ENCODE results near the gene ABLIM3.
"Not testable (repeated sequence)": the region's sequence is repeated elsewhere in the genome, so short reads cannot be mapped to it uniquely, and the experiment has no call there.

The ABLIM3 gene

GRCh38 chr5:149160291-149160787, 19.0 kb downstream of the ABLIM3 start:
- DNase-seq = no peak

GRCh38 chr5:149161026-149161687, 19.9 kb downstream of the ABLIM3 start:
- DNase-seq = no peak

GRCh38 chr5:149161850-149162249, 20.6 kb downstream of the ABLIM3 start:
- DNase-seq = no peak

DNA sequence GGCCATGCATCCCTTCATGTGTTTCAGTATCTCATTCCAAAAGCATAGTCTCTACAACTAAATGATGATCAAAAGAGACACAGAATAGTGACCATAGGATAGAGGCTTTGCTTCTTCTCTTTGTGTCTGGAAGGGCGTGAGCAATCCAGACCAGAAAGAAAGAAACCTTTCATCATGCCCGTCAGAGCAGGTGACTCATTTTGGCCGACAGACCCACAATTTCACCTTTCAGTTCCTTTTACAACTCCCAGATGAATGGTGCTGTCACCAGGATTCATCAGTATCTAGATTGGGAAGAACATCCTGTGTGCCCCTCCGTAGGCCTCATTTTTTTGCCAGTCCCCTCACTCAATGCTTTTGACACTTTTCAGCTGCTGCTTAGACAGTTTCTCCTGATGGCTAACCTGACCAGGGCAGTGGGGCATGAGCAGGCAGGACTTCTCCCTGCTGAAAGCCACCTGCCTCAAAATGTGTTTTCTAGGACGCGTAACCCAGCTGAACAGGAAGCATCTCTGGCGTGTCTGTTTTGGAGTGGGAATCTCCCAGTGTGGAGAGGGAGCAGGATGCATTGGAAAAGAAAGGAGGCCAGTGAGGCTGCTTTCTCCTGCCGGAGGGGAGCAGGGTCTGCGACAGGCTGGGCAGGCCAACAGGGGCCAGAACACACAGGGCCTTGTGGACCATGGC, 21.2 kb downstream of the ABLIM3 start:
- no peak for DNase-seq

- no peak for DNase-seq
These were observed 23.4 kb downstream of the ABLIM3 start for GRCh38 chr5:149164731-149165130.

GRCh38 chr5:149166128-149166527, 24.8 kb downstream of the ABLIM3 start:
- DNase-seq = no peak

- DNase-seq = no peak
These were observed 25.4 kb downstream of the ABLIM3 start for GRCh38 chr5:149166591-149167100.

GRCh38 chr5:149168276-149168906, 27.1 kb downstream of the ABLIM3 start:
- DNase-seq = no peak

GRCh38 chr5:149170299-149170698, 29.0 kb downstream of the ABLIM3 start:
- DNase-seq = no peak

DNA sequence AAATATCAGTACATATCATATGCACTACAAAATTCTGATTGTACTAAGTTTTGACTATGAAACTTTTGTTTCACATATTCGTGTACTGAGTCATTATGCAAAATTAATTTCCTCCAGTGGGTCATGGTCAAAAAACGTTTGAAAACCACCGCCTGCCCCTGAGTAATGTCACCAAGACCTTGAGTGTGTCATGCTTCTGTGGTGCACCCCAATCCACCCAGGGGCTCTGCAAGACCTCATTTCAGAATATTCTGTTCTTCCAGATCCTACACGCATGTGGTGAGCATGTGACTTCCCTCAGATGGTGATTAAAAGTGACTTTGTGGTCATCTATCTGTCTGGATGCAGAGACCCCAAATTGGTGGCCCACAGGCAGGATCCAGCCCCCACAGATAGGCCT, 31.0 kb downstream of the ABLIM3 start:
- DNase-seq = no peak

- no peak for DNase-seq
These were observed 31.6 kb downstream of the ABLIM3 start for GRCh38 chr5:149172709-149173505.

DNA sequence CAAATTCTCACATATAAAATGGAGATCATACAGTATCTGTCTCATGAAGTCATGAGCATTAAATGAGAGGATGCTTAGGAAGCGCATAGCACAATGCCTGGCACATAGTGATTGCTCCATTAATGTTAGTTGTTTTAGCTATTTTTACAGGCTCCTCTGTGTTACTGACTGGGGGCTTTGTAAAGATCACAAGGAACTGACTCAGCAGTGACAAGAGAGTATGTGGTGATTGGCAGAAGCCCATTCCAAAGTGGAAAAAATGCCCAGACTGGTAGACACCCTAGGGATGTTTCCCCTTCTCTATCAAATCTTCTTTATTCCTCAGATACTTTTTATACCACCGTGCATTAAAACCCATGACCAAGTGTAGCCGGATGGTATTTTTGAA, 33.5 kb downstream of the ABLIM3 start:
- DNase-seq = no peak

GRCh38 chr5:149175346-149176105, 34.2 kb downstream of the ABLIM3 start:
- no peak for DNase-seq

DNA sequence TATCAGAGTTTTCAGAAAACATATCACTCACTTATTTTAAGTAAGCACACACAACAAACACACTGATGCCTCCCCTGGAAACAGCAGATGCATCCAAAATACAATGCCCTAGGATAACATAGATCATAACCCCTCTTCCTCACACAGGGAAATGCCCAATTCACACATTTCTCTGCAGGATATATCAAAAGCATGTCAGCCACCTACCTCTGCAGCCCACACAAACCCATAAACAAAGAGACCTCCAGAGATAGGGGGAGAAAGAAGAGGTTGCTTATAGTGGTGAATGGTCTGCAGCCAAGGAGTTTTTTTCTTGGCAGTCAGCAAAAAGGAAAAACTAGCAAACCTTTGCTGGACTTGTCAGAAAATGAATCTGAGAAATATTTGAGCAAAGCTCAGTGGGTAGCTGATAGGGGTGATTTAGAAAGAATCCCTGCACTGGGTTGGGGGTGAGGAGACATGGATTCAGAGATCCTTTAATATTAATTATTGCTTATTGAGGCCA, 36.1 kb downstream of the ABLIM3 start:
- no peak for DNase-seq

GRCh38 chr5:149177911-149178565, 36.7 kb downstream of the ABLIM3 start:
- no peak for DNase-seq

- DNase-seq = no peak
These were observed 40.4 kb downstream of the ABLIM3 start for GRCh38 chr5:149181732-149182131.

DNA sequence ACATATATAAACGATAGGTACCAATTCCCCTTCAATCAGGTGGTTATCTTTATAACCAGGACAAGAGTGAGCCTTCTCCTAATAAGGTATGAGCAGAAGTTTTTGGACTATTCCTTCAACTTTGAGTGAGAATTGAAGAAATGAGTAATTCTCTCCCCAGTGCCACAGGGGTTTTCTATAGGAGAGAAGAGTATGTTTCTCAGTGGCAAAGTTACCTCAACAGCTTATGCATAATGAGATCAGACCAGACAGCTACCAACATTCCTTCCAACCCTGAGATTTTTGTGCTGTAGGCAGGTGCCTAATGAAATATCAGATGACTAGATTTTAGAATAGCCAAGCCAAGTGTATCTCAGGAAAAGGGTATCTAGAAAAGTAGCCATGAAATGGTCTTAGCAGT, 40.9 kb downstream of the ABLIM3 start:
- DNase-seq = no peak

- no peak for DNase-seq
These were observed 43.8 kb downstream of the ABLIM3 start for GRCh38 chr5:149185067-149185466.

- DNase-seq = no peak
These were observed 45.2 kb downstream of the ABLIM3 start for GRCh38 chr5:149186506-149186905.

DNA sequence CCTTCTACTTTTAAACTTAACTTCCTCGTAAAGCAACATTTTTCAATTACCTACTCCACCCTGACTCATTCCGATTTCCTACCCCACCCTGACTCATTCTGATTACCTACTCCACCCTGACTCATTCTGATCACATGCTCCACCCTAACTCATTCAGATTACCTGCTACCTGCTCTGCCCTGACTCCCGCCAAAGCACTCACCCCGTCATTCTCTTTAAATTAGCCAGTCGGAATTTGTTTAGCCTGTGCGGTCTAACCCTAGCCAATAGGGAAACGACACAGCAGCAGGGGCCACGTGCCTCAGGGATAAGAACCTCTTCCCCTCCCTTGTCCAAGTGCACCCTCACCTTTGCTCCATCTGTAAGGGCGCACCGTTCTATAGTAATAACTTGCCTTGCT, 46.3 kb downstream of the ABLIM3 start:
- not testable (repeated sequence) for DNase-seq

- DNase-seq = no peak
These were observed 47.1 kb downstream of the ABLIM3 start for GRCh38 chr5:149188383-149188782.

Data from effector CD8-positive, alpha-beta T cell (primary cell).